Left lung (tissue), 10 donors: ENCODE results near the gene BMP5. TPM values are rescaled to one million over a fixed set of nuclear protein-coding genes. Genes with fewer than 3 reads are reported as not detected.

Source experiments
- ATAC-seq: fragments of 200-7000 bp; cut with Tn5 transposase; one replicate; pipeline ENCODE4 v1.9.1; 2020; ENCODE audit warnings: moderate library complexity
- DNase-seq, 4 donors: peaks; one replicate each; pipeline ENCODE4 v3.0.0-alpha.2; 2013 to 2020
- H3K27ac ChIP-seq, 2 donors: fragments of 200-600 bp; sonication (generic) in 1 of 2; one replicate each; pipeline versions ENCODE4 v1.5.0 to v1.8.0; 2020 to 2021
- H3K27me3 ChIP-seq, 2 donors: fragments of 200-600 bp; sonication (generic) in 1 of 2; one replicate each; pipeline versions ENCODE4 v1.5.0 to v1.8.0; 2020 to 2021
- H3K36me3 ChIP-seq, 2 donors: fragments of 200-600 bp; sonication (generic) in 1 of 2; one replicate each; pipeline versions ENCODE4 v1.5.0 to v1.8.0; 2020 to 2021
- H3K4me1 ChIP-seq, 2 donors: fragments of 200-600 bp; one replicate each; pipeline ENCODE4 v1.8.0; 2021
- H3K4me3 ChIP-seq, 2 donors: fragments of 200-600 bp; sonication (generic) in 1 of 2; one replicate each; pipeline versions ENCODE4 v1.5.0 to v1.8.0; 2020 to 2021; ENCODE audit warnings: mild to moderate bottlenecking in 1 of 2
- H3K9me3 ChIP-seq, 2 donors: fragments of 200-600 bp; sonication (generic) in 1 of 2; one replicate each; pipeline versions ENCODE4 v1.5.0 to v1.8.0; 2020 to 2021
- intact Hi-C, 2 donors: fragments of 100-400 bp; cut with DNase I; formaldehyde crosslinking; loops; one replicate each; pipeline versions ENCODE4 v1.11.2 to v1.14.2; 2022
- polyA plus RNA-seq, 6 donors: library from polyadenylated mRNA; unstranded; fragments of 120-200 nt; gene quantifications; one replicate each; pipeline ENCODE4 v1.2.1, GENCODE V29; 2013; ENCODE audit not compliant: insufficient read length in 6 of 6
- total RNA-seq, 2 donors: library from RNA; stranded (reverse); fragmentation: NEBNext Ultra II Directional; extraction: Animal tissue kit (Norgen Biotek cat#: 25700); gene quantifications; one replicate each; pipeline ENCODE4 v1.2.1, GENCODE V29; 2021
- TF ChIP-seq, protein P1 (sequence below), 2 donors: fragments of 200-600 bp; sonication (generic) in 1 of 2; IDR thresholded peaks; one replicate each; pipeline versions ENCODE4 v1.5.0 to v1.8.0; 2021; ENCODE audit warnings: antibody characterized with exemption in 2 of 2
- donor health status: DM: no; HTN: yes; CAD: no.
- donor health status: DM: no; HTN: no; CAD: no.

BMP5 gene
- total and polyA plus RNA-seq, 8 donors = 12.7 to 88.6 (median 74.2) TPM

- TF ChIP-seq, protein P1, sequence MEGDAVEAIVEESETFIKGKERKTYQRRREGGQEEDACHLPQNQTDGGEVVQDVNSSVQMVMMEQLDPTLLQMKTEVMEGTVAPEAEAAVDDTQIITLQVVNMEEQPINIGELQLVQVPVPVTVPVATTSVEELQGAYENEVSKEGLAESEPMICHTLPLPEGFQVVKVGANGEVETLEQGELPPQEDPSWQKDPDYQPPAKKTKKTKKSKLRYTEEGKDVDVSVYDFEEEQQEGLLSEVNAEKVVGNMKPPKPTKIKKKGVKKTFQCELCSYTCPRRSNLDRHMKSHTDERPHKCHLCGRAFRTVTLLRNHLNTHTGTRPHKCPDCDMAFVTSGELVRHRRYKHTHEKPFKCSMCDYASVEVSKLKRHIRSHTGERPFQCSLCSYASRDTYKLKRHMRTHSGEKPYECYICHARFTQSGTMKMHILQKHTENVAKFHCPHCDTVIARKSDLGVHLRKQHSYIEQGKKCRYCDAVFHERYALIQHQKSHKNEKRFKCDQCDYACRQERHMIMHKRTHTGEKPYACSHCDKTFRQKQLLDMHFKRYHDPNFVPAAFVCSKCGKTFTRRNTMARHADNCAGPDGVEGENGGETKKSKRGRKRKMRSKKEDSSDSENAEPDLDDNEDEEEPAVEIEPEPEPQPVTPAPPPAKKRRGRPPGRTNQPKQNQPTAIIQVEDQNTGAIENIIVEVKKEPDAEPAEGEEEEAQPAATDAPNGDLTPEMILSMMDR (IDR thresholded peaks at IDR 0.05) = no peak
- Histone ChIP-seq H3K27ac (no peak overlapping the region), H3K4me3 (no peak overlapping the region), H3K36me3 (no peaks in the 10 kb centered on the region), H3K27me3 (no peaks in the 10 kb centered on the region), H3K4me1 (no peaks in the 10 kb centered on the region), H3K9me3 (no peaks in the 10 kb centered on the region)
- intact Hi-C loops = no loop called here
- no peak for DNase-seq
- ATAC-seq = no peak
Observed at GRCh38 chr6:55901765-55902270, 26.4 kb upstream of the BMP5 start.

DNA sequence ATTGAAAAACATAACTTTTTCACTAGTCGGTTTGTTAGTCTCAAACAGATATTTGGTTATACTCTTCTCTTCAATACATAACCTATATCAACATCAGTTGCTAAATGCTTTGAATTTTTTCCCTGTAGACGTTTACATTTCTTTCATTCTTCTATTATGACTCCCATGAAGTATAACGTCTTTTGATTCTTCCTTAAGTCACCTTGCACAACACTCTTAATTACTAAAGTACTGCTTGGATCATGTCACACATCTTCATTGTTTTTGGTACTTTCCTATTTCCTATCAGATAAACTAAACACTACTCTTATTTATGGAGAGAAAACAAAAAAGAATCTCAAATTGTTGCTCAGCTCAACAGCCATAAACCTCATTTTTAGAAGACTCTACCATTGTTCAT is 23.0 kb upstream of the BMP5 start:
- TF ChIP-seq, protein P1 (IDR thresholded peaks at IDR 0.05) = no peak
- Histone ChIP-seq H3K4me3 (no peak overlapping the region), H3K36me3 (no peaks in the 10 kb centered on the region), H3K27ac (no peak overlapping the region), H3K4me1 (no peaks in the 10 kb centered on the region), H3K9me3 (no peaks in the 10 kb centered on the region), H3K27me3 (no peaks in the 10 kb centered on the region)
- DNase-seq (no peak), ATAC-seq (no peak)
- intact Hi-C loops = no loop called here

DNA sequence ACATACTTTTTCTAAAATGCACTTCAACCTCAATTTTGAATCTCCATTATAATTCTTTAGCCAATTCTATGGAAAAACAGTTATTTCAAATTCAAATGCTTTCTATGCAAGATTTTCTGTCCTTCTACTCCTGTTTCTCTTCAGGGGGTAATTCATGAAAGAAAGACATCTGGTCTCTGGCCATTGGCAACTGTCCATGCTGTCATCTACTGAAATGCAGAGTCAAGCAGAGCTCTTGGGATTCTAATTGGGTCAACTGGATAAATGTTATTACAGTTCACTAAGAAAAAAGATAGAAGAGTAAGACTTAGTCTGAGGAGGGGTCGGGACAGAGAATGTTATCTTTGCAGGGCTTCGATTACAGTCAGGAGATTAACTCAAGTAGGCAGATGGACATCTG is 22.0 kb upstream of the BMP5 start:
- H3K9me3 ChIP-seq = no peaks in the 10 kb centered on the region
- no peaks in the 10 kb centered on the region for H3K4me1 ChIP-seq
- no peaks in the 10 kb centered on the region for H3K36me3 ChIP-seq
- no peak overlapping the region for H3K27ac ChIP-seq
- intact Hi-C loops = no loop called here
- no peak overlapping the region for H3K4me3 ChIP-seq
- DNase-seq = no peak
- no peaks in the 10 kb centered on the region for H3K27me3 ChIP-seq
- TF ChIP-seq, protein P1 (IDR thresholded peaks at IDR 0.05) = no peak
- ATAC-seq = no peak

- no peak for DNase-seq
- Histone ChIP-seq H3K27me3 (no peaks in the 10 kb centered on the region), H3K4me3 (no peak overlapping the region), H3K4me1 (no peaks in the 10 kb centered on the region), H3K36me3 (no peaks in the 10 kb centered on the region), H3K9me3 (no peaks in the 10 kb centered on the region), H3K27ac (no peak overlapping the region)
- intact Hi-C loops = no loop called here
- TF ChIP-seq, protein P1 (IDR thresholded peaks at IDR 0.05) = no peak
- ATAC-seq = no peak
Observed at GRCh38 chr6:55895972-55896730, 20.8 kb upstream of the BMP5 start.

- TF ChIP-seq, protein P1 (IDR thresholded peaks at IDR 0.05) = no peak
- no peaks in the 10 kb centered on the region for H3K9me3 ChIP-seq
- ATAC-seq = no peak
Observed at GRCh38 chr6:55892749-55893357, 17.5 kb upstream of the BMP5 start.

More at GRCh38 chr6:55892749-55893357, 17.5 kb upstream of the BMP5 start:
- no peak overlapping the region for H3K27ac ChIP-seq
- DNase-seq = no peak
- intact Hi-C loops = no loop called here
- H3K4me3 ChIP-seq = no peak overlapping the region
- no peaks in the 10 kb centered on the region for H3K4me1 ChIP-seq
- H3K27me3 ChIP-seq = no peaks in the 10 kb centered on the region
- no peaks in the 10 kb centered on the region for H3K36me3 ChIP-seq
